Neuronal stem cell (in vitro differentiated cells): Measurements from ENCODE around the gene WTIP.

Experiments used
- DNase-seq: peaks from one replicate; pipeline ENCODE4 v3.0.0-alpha.2; 2013; ENCODE audit warnings: low spot score
- H2AFZ ChIP-seq: one replicate; pipeline ENCODE4 v1.6.1; 2013; ENCODE audit warnings: mild to moderate bottlenecking, low read length, inconsistent platforms
- H2AK5ac ChIP-seq: 2 replicates; pipeline ENCODE4 v1.6.1; 2013; ENCODE audit warnings: low read depth, mild to moderate bottlenecking, inconsistent platforms, low read length, moderate library complexity, mixed read lengths
- H2BK120ac ChIP-seq: 2 replicates; pipeline ENCODE4 v1.6.1; 2013; ENCODE audit warnings: low read depth, mild to moderate bottlenecking, inconsistent platforms, low read length, moderate library complexity, mixed read lengths
- H2BK12ac ChIP-seq: one replicate; pipeline ENCODE4 v1.6.1; 2013; ENCODE audit warnings: low read length, inconsistent platforms
- H2BK15ac ChIP-seq: 2 replicates; pipeline ENCODE4 v1.6.1; 2013; ENCODE audit warnings: mild to moderate bottlenecking, low read length, inconsistent platforms, mixed read lengths
- H2BK5ac ChIP-seq: one replicate; pipeline ENCODE4 v1.6.1; 2013; ENCODE audit warnings: inconsistent platforms, mild to moderate bottlenecking, low read length, moderate library complexity
- H3K14ac ChIP-seq: one replicate; pipeline ENCODE4 v1.6.1; 2013; ENCODE audit warnings: low read length, inconsistent platforms
- H3K18ac ChIP-seq: 2 replicates; pipeline ENCODE4 v1.6.1; 2013; ENCODE audit warnings: low read length, inconsistent platforms
- H3K23ac ChIP-seq: 2 replicates; pipeline ENCODE4 v1.6.1; 2013; ENCODE audit warnings: low read depth, mild to moderate bottlenecking, mixed read lengths, low read length, inconsistent platforms; ENCODE audit not compliant: poor library complexity
- H3K27ac ChIP-seq: replicated peaks from 3 replicates; pipeline ENCODE4 v1.5.1; 2013; ENCODE audit warnings: low read length, inconsistent platforms
- H3K27me3 ChIP-seq, 3 experiments: 2 replicates each; pipeline ENCODE4 v1.6.1; 2013; ENCODE audit warnings: low read length in 3 of 3, mild to moderate bottlenecking in 2 of 3, inconsistent platforms in 1 of 3, low read depth in 1 of 3, mixed read lengths in 1 of 3, moderate library complexity in 1 of 3; ENCODE audit not compliant: control insufficient read depth in 3 of 3, insufficient read depth in 3 of 3
- H3K36me3 ChIP-seq, 2 donors: replicated peaks in 1 of 2; 2 replicates each; pipeline ENCODE4 v1.6.1; 2013; ENCODE audit warnings: low read length in 2 of 2; ENCODE audit not compliant: control insufficient read depth in 2 of 2, insufficient read depth in 2 of 2
- H3K4ac ChIP-seq: 2 replicates; pipeline ENCODE4 v1.6.1; 2013; ENCODE audit warnings: inconsistent platforms, mild to moderate bottlenecking, low read length, moderate library complexity
- H3K4me1 ChIP-seq, 2 donors: 1 replicate in 1 of 2; 2 replicates in 1 of 2; pipeline ENCODE4 v1.6.1; 2013; ENCODE audit warnings: low read length in 2 of 2, low read depth in 1 of 2; ENCODE audit not compliant: control insufficient read depth in 2 of 2, insufficient read depth in 1 of 2
- H3K4me2 ChIP-seq: one replicate; pipeline ENCODE4 v1.6.1; 2013; ENCODE audit warnings: mild to moderate bottlenecking, low read length, inconsistent platforms; ENCODE audit not compliant: insufficient read depth, poor library complexity, severe bottlenecking
- H3K4me3 ChIP-seq, 2 donors: 2 replicates each; pipeline ENCODE4 v1.5.1; 2013; ENCODE audit warnings: low read length in 2 of 2, mild to moderate bottlenecking in 2 of 2, inconsistent platforms in 1 of 2, moderate library complexity in 1 of 2
- H3K79me1 ChIP-seq: one replicate; pipeline ENCODE4 v1.6.1; 2013; ENCODE audit warnings: low read depth, mild to moderate bottlenecking, inconsistent platforms, low read length, moderate library complexity
- H3K9ac ChIP-seq: one replicate; pipeline ENCODE4 v1.6.1; 2013; ENCODE audit warnings: mild to moderate bottlenecking, low read depth, low read length, inconsistent platforms; ENCODE audit not compliant: poor library complexity
- H3K9me3 ChIP-seq, 2 donors: replicated peaks in 1 of 2; 2 replicates each; pipeline versions ENCODE3 to v1.6.1; 2013; ENCODE audit warnings: low read length in 2 of 2, mild to moderate bottlenecking in 2 of 2, inconsistent platforms in 1 of 2, low read depth in 1 of 2, mixed read lengths in 1 of 2, moderate library complexity in 1 of 2; ENCODE audit not compliant: control insufficient read depth in 2 of 2, insufficient read depth in 1 of 2
- H4K8ac ChIP-seq: one replicate; pipeline ENCODE4 v1.6.1; 2013; ENCODE audit warnings: low read depth, mild to moderate bottlenecking, inconsistent platforms, low read length, moderate library complexity
- H4K91ac ChIP-seq: one replicate; pipeline ENCODE4 v1.6.1; 2013; ENCODE audit warnings: low read length, low read depth, mild to moderate bottlenecking, inconsistent platforms; ENCODE audit not compliant: poor library complexity
- WGBS, 2 donors: extraction: QIAGEN DNeasy Blood & Tissue Kit; methylation state at CpG; one replicate each; pipeline ENCODE4 v1.1.7; 2013; ENCODE audit warnings: missing lambda C conversion rate in 2 of 2, mixed read lengths in 1 of 2; ENCODE audit not compliant: insufficient read length in 2 of 2, insufficient replicate concordance in 1 of 2; ENCODE audit errors: extremely low coverage in 2 of 2; 5-methylcytosine and 5-hydroxymethylcytosine counted together

Gene WTIP

DNA sequence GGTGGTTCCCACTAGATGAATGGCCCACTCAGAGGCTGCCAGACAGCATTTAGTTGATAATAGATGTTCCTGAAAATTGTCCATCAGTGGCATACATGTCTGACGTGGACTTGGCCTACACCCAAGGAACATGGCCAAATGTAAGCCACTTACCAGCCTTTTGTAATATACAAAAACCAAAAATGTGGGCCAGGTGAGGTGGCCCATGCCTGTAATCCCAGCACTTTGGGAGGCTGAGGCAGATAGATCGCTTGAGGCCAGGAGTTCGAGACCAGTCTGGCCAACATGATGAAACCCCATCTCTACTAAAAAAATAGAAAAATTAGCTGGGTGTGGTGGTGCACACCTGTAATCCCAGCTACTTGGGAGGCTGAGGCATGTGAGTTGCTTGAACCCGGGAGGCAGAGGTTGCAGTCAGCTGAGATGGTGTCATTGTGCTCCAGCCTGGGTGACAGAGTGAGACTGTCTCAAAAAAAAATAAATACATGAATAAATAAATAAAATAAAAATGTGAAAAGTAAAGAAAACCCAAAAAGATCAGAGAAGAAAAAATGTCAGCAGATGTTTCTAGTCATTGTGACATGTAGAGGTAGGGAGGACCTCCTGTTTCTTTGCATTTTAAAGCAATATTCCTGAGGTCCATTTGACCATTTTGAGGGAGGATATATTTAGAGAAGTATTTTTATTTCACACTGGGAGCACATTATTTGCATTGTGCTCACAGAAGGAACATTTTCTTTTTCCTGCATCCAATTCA lies 7.1 kb upstream of the WTIP start:
- no peak for DNase-seq
- no peak overlapping the region for H3K9ac ChIP-seq
- no CpG with 5 or more reads among the region's 4 CpGs for WGBS, 2 donors

DNA sequence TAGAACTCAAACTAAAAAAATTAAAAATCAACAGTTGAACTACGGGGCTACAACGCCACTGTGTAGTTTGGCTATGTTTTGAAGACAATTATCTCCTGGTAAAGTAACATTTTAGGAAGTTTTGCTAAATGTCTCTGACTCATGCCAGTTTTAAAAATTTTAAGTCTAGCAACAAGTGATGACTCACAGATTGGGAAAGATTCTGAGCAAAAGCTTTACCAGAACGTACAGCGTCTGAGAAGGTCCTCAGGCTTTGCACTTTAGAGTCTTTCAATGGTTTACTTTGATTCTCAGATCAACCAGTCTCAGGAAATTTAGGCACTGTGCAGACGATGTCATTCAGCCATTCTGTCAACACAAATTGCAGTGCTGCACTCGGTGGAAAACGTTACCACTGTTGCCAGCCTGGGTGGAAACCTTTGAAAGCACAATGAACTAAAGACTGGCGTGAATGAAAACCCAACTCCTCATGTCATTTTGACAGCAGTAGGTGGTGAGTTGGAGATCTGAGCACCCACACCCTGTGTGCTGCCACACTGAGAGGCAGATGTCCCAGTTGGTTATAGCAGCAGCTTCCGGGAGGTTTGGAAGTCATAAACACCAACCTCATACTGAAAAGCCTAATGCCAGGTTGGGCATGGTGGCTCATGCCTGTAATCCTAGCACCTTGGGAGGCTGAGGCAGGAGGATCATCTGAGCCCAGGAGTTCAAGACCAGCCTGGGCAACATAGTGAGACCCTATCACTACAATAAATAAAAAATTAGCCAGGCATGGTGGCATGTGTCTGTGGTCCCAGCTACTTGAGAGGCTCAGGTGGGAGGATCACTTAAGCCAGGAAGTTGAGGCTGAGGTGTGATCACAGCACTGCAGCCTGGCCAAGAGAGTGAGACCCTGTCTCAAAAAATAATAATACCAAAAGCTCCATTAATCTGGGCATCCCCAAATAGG lies 6.3 kb upstream of the WTIP start:
- H3K4ac ChIP-seq, result no peak overlapping the region
- no CpG with 5 or more reads among the region's 9 CpGs for WGBS, 2 donors
- no peak overlapping the region for H3K27ac ChIP-seq

More for the DNA sequence above, 7.1 kb upstream of the WTIP start:
- H3K23ac ChIP-seq, result no peak overlapping the region
- H3K27me3 ChIP-seq, result no peaks in the 10 kb centered on the region
- no peak overlapping the region for H2BK15ac ChIP-seq
- H3K4me2 ChIP-seq, result no peak overlapping the region
- no peaks in the 10 kb centered on the region for H3K79me1 ChIP-seq
- no peak overlapping the region for H3K4ac ChIP-seq
- H3K27ac ChIP-seq, result no peak overlapping the region
- peaks cover 18 to 53% of the 10 kb centered on the region in 2 donors for H3K36me3 ChIP-seq
- H4K91ac ChIP-seq, result no peak overlapping the region
- H2AK5ac ChIP-seq, result no peak overlapping the region
- H3K9me3 ChIP-seq, result peaks cover 3% of the 10 kb centered on the region in 2 donors
- H2BK120ac ChIP-seq, result no peak overlapping the region
- no peak overlapping the region for H2BK12ac ChIP-seq
- no peak overlapping the region for H3K14ac ChIP-seq
- no peak overlapping the region for H4K8ac ChIP-seq
- no peak overlapping the region for H2AFZ ChIP-seq
- no peaks in the 10 kb centered on the region for H3K4me1 ChIP-seq
- H3K4me3 ChIP-seq, result no peak overlapping the region
- no peak overlapping the region for H3K18ac ChIP-seq
- H2BK5ac ChIP-seq, result no peak overlapping the region

DNA sequence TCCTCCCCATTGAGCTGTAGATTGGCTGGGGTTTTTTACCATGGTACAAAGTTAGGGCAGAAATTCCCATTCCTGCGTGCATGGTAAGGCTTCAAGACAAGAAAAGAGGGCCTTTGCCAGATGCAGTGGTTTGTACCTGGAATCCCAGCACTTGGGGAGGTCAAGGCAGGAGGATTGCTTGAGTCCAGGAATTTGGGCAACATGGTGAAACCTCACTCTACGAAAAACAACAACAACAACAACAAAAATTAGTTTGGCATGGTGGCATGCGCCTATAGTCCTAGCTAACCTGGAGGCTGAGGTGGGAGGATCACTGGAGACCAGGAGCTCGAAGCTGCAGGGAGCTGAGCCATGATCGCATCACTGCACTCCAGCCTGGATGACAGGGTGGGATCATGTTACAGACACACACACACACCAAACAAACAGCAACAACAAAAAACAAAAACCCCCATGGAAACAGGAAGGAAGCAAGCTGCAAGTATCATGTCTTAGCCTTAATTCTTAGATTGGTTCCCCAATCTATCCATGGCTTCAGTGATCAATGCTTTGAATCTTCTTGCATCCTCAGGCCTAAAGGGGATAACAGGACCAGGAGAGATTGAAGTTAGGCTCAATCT lies 5.5 kb upstream of the WTIP start:
- H3K36me3 ChIP-seq, result peaks cover 13 to 37% of the 10 kb centered on the region in 2 donors
- H3K23ac ChIP-seq, result no peak overlapping the region
- H3K27me3 ChIP-seq, result no peaks in the 10 kb centered on the region
- no peak overlapping the region for H3K4me2 ChIP-seq
- H3K9ac ChIP-seq, result no peak overlapping the region
- H3K4me3 ChIP-seq, result no peak overlapping the region
- H2BK120ac ChIP-seq, result no peak overlapping the region
- no peak overlapping the region for H3K4ac ChIP-seq
- H2BK15ac ChIP-seq, result no peak overlapping the region
- no CpG with 5 or more reads among the region's 5 CpGs for WGBS, 2 donors
- H3K27ac ChIP-seq, result no peak overlapping the region
- peaks cover 5 to 9% of the 10 kb centered on the region in 2 donors for H3K4me1 ChIP-seq
- H2AFZ ChIP-seq, result no peak overlapping the region
- no peak overlapping the region for H4K8ac ChIP-seq
- no peak overlapping the region for H3K14ac ChIP-seq
- DNase-seq, result no peak
- no peak overlapping the region for H3K18ac ChIP-seq
- H3K79me1 ChIP-seq, result no peaks in the 10 kb centered on the region
- H2BK5ac ChIP-seq, result no peak overlapping the region
- H2AK5ac ChIP-seq, result no peak overlapping the region
- H2BK12ac ChIP-seq, result no peak overlapping the region
- H4K91ac ChIP-seq, result no peak overlapping the region
- peaks cover 3 to 4% of the 10 kb centered on the region in 2 donors for H3K9me3 ChIP-seq

More for the DNA sequence above, 6.3 kb upstream of the WTIP start:
- no peak overlapping the region for H3K9ac ChIP-seq
- H2BK12ac ChIP-seq, result no peak overlapping the region
- peaks cover 16 to 44% of the 10 kb centered on the region in 2 donors for H3K36me3 ChIP-seq
- no peak overlapping the region for H3K4me2 ChIP-seq
- no peak overlapping the region for H2BK15ac ChIP-seq
- no peak overlapping the region for H2AFZ ChIP-seq
- DNase-seq, result no peak
- H3K4me3 ChIP-seq, result no peak overlapping the region
- no peak overlapping the region for H3K23ac ChIP-seq
- H4K91ac ChIP-seq, result no peak overlapping the region
- no peak overlapping the region for H3K18ac ChIP-seq
- peak overlapping the region; percentile 15 for H3K14ac ChIP-seq
- no peaks in the 10 kb centered on the region for H3K27me3 ChIP-seq
- H2BK120ac ChIP-seq, result no peak overlapping the region
- H3K79me1 ChIP-seq, result no peaks in the 10 kb centered on the region
- H2BK5ac ChIP-seq, result no peak overlapping the region
- H2AK5ac ChIP-seq, result no peak overlapping the region
- H3K4me1 ChIP-seq, result peaks cover 0 to 2% of the 10 kb centered on the region in 2 donors
- no peak overlapping the region for H4K8ac ChIP-seq
- H3K9me3 ChIP-seq, result peaks cover 3 to 4% of the 10 kb centered on the region in 2 donors
